Retinal pigment epithelial cell (primary cell): ENCODE data around the gene MTX1.
A peak's percentile ranks its signal among the peaks of the same experiment; 100 is the strongest.

ENCODE experiments used
- DNase-seq: peaks from one replicate; pipeline ENCODE4 v3.0.0-alpha.2; 2010; ENCODE audit warnings: low read depth
- H3K4me3 ChIP-seq: 2 replicates; pipeline ENCODE4 v1.5.1; 2011; ENCODE audit warnings: mild to moderate bottlenecking, low read length, control low read depth, moderate library complexity
- TF ChIP-seq, protein P1 (sequence below): conservative IDR thresholded peaks from 2 replicates; pipeline ENCODE4 v1.5.1; 2011; ENCODE audit warnings: low read depth, low read length, control low read depth, inconsistent platforms

MTX1 gene

DNA sequence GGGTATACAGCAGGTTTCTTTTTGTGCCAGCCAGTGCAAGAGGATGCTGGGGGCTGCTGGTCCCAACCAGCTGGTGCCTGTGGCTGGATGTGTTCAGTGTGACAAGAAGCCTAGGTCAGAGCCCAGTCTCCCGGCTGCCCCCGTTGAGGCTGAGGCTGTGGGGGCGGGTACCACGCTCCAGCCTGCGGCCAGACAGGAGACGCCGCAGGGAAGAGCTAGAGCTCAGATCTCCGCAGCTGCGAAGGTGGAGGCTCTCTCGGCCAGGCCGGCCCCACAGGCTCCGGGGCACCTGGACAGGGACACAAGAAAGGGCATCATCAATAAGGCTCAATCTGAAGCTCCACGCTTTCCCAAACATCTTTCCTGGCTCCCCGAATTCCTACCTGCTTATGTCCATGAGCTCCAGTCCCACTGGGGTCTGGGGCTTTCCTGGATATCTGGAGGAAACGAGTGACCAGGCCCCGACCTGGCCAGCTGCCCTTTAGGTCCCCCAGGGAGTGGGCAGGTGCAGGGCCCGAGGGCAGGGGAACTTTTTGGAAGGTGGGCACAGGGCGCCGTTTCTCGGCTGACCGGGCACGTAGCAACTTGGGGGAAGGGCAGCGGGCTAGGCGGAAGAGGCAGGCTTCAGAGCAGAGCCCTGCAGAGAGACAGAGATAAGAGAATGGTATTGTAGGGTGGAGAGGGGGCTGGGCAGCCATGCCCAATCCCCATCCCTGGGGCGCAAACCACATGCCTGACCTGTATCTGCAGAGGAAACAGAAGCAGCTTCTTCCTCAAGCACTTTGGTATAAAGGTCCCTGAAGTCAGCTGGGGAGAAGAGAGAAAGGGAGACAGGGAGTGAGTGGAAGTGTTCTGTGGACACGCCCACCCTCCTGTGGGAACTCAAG, 39.4 kb downstream of the MTX1 start:
- DNase-seq: no peak

DNA sequence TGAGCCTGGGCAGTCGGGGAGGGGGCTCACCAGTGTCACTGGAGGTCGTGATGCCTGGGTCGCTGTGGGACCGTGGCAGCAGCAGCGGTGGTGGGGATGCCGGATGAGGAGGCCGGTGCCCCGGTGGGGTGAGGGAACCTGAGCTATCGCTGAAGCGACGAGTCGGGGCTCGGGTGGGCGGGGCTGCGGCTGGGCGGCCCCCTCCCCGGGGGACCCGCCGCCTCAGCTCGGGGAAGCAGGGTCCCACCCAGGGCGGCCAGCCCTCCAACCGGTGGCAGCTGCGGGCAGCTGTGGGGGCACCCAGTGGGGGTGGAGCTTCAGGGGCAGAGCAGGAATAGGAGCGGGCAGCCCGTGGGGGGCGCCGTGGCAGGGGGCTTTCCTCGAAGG, 41.7 kb downstream of the MTX1 start:
- no peak for DNase-seq
- H3K4me3 ChIP-seq: peak overlapping the region; percentile 39
- TF ChIP-seq, protein P1, sequence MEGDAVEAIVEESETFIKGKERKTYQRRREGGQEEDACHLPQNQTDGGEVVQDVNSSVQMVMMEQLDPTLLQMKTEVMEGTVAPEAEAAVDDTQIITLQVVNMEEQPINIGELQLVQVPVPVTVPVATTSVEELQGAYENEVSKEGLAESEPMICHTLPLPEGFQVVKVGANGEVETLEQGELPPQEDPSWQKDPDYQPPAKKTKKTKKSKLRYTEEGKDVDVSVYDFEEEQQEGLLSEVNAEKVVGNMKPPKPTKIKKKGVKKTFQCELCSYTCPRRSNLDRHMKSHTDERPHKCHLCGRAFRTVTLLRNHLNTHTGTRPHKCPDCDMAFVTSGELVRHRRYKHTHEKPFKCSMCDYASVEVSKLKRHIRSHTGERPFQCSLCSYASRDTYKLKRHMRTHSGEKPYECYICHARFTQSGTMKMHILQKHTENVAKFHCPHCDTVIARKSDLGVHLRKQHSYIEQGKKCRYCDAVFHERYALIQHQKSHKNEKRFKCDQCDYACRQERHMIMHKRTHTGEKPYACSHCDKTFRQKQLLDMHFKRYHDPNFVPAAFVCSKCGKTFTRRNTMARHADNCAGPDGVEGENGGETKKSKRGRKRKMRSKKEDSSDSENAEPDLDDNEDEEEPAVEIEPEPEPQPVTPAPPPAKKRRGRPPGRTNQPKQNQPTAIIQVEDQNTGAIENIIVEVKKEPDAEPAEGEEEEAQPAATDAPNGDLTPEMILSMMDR: no peak

More for the DNA sequence above, 39.4 kb downstream of the MTX1 start:
- no peak overlapping the region for H3K4me3 ChIP-seq
- TF ChIP-seq, protein P1: no peak

DNA sequence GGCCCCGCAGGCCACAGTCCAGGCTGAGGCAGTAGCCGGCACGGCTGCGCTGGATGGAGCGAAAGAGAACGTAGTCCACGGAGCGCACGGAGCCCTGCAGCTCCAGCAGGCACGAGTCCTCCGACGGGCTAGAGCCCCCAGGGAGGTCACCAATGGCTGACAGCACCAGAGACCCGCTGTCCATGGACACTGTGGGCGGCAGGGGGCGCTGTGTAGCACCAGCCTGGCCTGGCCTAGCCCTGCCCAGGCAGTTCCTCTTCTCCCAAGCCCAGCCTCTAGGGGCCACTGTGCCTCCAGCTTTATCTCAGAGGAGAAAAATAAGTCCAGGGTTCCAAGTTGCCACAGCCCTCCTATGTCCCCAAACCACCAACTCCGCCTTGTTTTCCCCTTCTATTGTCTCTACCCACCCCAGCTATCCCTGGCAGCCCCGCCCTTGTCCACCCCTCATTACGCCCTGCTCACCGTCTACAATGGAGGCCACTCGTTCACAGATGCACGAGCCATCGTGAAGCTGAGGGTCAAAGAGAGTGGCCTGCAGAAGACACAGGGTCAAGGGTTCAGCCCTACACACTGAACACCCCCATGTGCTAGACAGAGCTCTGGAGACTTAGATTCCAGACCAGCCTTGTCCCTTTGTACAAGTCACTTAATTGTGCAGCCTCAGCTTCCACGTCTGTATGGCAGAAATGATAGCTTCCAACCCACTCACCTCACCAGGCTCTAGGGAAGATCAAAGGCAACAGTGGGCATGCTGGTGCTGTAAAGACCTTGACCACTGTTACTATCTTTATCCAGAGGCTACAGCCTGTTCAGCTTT, 42.3 kb downstream of the MTX1 start:
- H3K4me3 ChIP-seq: peak overlapping the region; percentile 39
- DNase-seq: no peak
- TF ChIP-seq, protein P1: peak; percentile 100

DNA sequence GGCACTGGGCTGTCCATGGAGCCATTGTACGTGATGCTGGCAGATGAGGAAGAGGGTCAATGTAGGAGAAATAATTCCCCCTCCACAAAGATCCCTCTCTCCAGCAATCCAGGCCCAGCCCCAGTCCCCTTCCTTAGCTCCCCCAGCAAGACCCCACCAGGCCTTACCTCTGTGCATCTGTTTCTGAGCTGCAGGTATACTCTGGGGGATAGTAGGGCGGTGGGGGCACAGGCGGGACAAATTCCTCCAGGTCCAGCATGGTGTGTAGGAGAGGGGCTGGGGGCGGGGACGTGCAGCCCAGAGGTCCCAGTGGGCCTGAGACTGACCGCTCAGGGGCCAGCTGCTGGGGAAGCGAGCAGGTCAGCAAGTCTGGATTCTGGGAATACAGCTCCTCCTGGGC, 43.1 kb downstream of the MTX1 start:
- DNase-seq: no peak
- TF ChIP-seq, protein P1: no peak

DNA sequence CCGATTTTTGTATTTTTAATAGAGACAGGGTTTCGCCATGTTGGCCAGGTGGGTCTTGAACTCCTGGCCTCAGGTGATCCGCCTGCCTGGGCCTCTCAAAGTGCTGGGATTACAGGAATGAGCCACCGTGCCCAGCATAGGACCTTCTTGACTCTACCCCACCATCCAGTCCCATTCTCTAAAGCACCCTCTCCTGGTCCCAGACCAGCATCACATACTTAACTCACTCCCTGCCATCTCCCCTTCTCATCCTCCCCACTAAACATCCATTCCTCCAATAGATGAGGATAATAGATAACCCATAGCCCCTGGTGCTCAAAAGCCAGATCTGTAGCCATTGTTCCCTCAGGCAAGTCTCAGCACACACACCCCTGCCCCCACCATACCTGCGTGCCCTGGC, 44.7 kb downstream of the MTX1 start:
- no peak for DNase-seq
- TF ChIP-seq, protein P1: peak; percentile 10
- H3K4me3 ChIP-seq: peak overlapping the region; percentile 76

More for the DNA sequence above, 43.1 kb downstream of the MTX1 start:
- H3K4me3 ChIP-seq: no peak overlapping the region

DNA sequence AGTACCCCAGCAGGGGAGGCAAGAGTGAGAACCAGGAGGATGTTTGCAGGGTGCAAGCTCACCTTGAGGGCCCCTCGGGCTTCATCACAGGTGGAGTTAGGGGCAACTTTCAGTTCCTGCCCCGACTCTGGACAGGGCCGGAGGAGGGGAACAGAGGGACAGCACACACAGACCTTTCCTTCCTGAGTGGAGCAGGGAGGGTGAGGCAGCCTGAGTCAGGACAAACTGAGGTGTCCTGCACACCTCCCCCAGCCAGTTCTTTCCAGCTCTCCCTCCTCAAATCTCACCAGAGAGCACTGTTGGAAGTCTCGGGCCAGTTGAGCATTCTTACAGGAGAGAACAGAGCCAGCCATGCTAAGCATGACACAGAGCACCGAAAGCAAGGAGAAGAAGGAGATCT, 45.3 kb downstream of the MTX1 start:
- H3K4me3 ChIP-seq: peak overlapping the region; percentile 76
- TF ChIP-seq, protein P1: no peak
- DNase-seq: no peak
